ENCODE measurements around the gene ELMOD2. TPM values are rescaled to one million over a fixed set of nuclear protein-coding genes. Genes with fewer than 3 reads are reported as not detected.

The ELMOD2 gene
- total RNA-seq, 1 experiment from 2014 or later, result 27.4 TPM

- TF ChIP-seq USF2 (CRISPR knock-in tag; IDR thresholded peaks at IDR 0.05) (no peak), KAT7 (CRISPR knock-in tag; IDR thresholded peaks at IDR 0.05; ENCODE audit: borderline replicate concordance) (no peak), ZNF121 (CRISPR knock-in tag; IDR thresholded peaks at IDR 0.05) (no peak), SP1 (CRISPR knock-in tag; conservative IDR thresholded peaks at IDR 0.05) (peak; percentile 84), ARID4B (CRISPR knock-in tag; IDR thresholded peaks at IDR 0.05; ENCODE audit: borderline replicate concordance) (no peak), HMGXB4 (CRISPR knock-in tag; IDR thresholded peaks at IDR 0.05) (peak; percentile 49; the same call in 1 of the 2 replicates), FOXP1 (CRISPR knock-in tag; IDR thresholded peaks at IDR 0.05; ENCODE audit: borderline replicate concordance) (0 out of 2 replicates have a peak, but pooled peaks have one; percentile 26), JUN (CRISPR knock-in tag; IDR thresholded peaks at IDR 0.05) (no peak), ERG (CRISPR knock-in tag; IDR thresholded peaks at IDR 0.05) (no peak), CREB1 (CRISPR knock-in tag; IDR thresholded peaks at IDR 0.05) (no peak), ZMAT4 (CRISPR knock-in tag; IDR thresholded peaks at IDR 0.05) (no peak), AFF4 (CRISPR knock-in tag; IDR thresholded peaks at IDR 0.05; ENCODE audit: borderline replicate concordance) (no peak), AR (CRISPR knock-in tag; IDR thresholded peaks at IDR 0.05) (no peak), ZNF317 (CRISPR knock-in tag; IDR thresholded peaks at IDR 0.05; ENCODE audit: borderline replicate concordance, low read depth) (no peak), E2F4 (CRISPR knock-in tag; IDR thresholded peaks at IDR 0.05; ENCODE audit: borderline replicate concordance, low read depth) (no peak), ZBTB21 (CRISPR knock-in tag; IDR thresholded peaks at IDR 0.05; ENCODE audit: borderline replicate concordance) (0 out of 2 replicates have a peak, but pooled peaks have one; percentile 9), FOXJ3 (CRISPR knock-in tag; IDR thresholded peaks at IDR 0.05; ENCODE audit: borderline replicate concordance) (no peak), RORB (CRISPR knock-in tag; IDR thresholded peaks at IDR 0.05) (no peak)
These were observed at the start of gene ELMOD2 (continued) for GRCh38 chr4:140523857-140524742.
